Epidermal melanocyte (primary cell): ENCODE results near the gene VAPA.

ENCODE experiments used
- DNase-seq: peaks from one replicate; pipeline ENCODE4 v3.0.0; 2011; ENCODE audit warnings: low spot score; ENCODE audit not compliant: insufficient read length

Gene VAPA

GRCh38 chr18:9941103-9941502, 27.3 kb downstream of the VAPA start:
- no peak for DNase-seq

- DNase-seq, result no peak
These were observed 27.8 kb downstream of the VAPA start for GRCh38 chr18:9941660-9942059.

- no peak for DNase-seq
These were observed 29.5 kb downstream of the VAPA start for GRCh38 chr18:9943311-9943710.

- DNase-seq, result no peak
These were observed 31.0 kb downstream of the VAPA start for GRCh38 chr18:9944805-9945204.

- no peak for DNase-seq
These were observed 33.0 kb downstream of the VAPA start for GRCh38 chr18:9946831-9947230.

GRCh38 chr18:9947248-9947647, 33.4 kb downstream of the VAPA start:
- DNase-seq, result no peak

GRCh38 chr18:9949315-9949714, 35.5 kb downstream of the VAPA start:
- DNase-seq, result no peak

- no peak for DNase-seq
These were observed 36.0 kb downstream of the VAPA start for GRCh38 chr18:9949861-9950260.

GRCh38 chr18:9950289-9951016, 36.6 kb downstream of the VAPA start:
- DNase-seq, result peak; percentile 43

GRCh38 chr18:9951022-9951859, 37.4 kb downstream of the VAPA start:
- no peak for DNase-seq

GRCh38 chr18:9952633-9953416, 39.0 kb downstream of the VAPA start:
- no peak for DNase-seq

- no peak for DNase-seq
These were observed 45.1 kb downstream of the VAPA start for GRCh38 chr18:9958861-9959399.

GRCh38 chr18:9959564-9959963, 45.7 kb downstream of the VAPA start:
- no peak for DNase-seq

GRCh38 chr18:9960258-9960904, 46.6 kb downstream of the VAPA start:
- DNase-seq, result no peak

GRCh38 chr18:9961041-9961440, 47.2 kb downstream of the VAPA start:
- no peak for DNase-seq

GRCh38 chr18:9965711-9966624, 52.2 kb downstream of the VAPA start:
- DNase-seq, result no peak

GRCh38 chr18:9968081-9968848, 54.4 kb downstream of the VAPA start:
- no peak for DNase-seq

GRCh38 chr18:9969247-9969646, 55.4 kb downstream of the VAPA start:
- no peak for DNase-seq

GRCh38 chr18:9971313-9971920, 57.6 kb downstream of the VAPA start:
- peak; percentile 74 for DNase-seq
